GM23338 (cell line): Measurements from ENCODE around the gene GMPR. TPM values are rescaled to one million over a fixed set of nuclear protein-coding genes. Genes with fewer than 3 reads are reported as not detected.

ENCODE experiments used
- ATAC-seq: fragments of 200-7000 bp; cut with Tn5 transposase; 3 replicates; pipeline ENCODE4 v1.9.1; 2020
- DNase-seq: peaks from one replicate; pipeline ENCODE4 v3.0.0-alpha.2; 2015; ENCODE audit warnings: low spot score
- H2AFZ ChIP-seq: fragments of 200-600 bp; sonication (generic); 2 replicates; pipeline ENCODE4 v1.8.0; 2016; ENCODE audit warnings: antibody characterized with exemption, mild to moderate bottlenecking, moderate library complexity
- H3F3A ChIP-seq: fragments of 200-600 bp; sonication (generic); replicated peaks from 2 replicates; pipeline ENCODE4 v1.8.0; 2017; ENCODE audit warnings: antibody characterized with exemption, mixed run types, low read depth
- H3K27ac ChIP-seq: fragments of 200-600 bp; sonication (generic); 2 replicates; pipeline ENCODE4 v1.6.1; 2016; ENCODE audit warnings: low read depth
- H3K27me3 ChIP-seq: fragments of 200-600 bp; sonication (generic); 2 replicates; pipeline ENCODE4 v1.8.0; 2016; ENCODE audit warnings: mild to moderate bottlenecking, mixed run types, moderate library complexity; ENCODE audit not compliant: insufficient read depth
- H3K36me3 ChIP-seq: fragments of 200-600 bp; sonication (generic); 2 replicates; pipeline ENCODE4 v1.8.0; 2016; ENCODE audit warnings: mild to moderate bottlenecking; ENCODE audit not compliant: insufficient read depth
- H3K4me1 ChIP-seq: fragments of 200-600 bp; sonication (generic); 2 replicates; pipeline ENCODE4 v1.8.0; 2016; ENCODE audit warnings: mild to moderate bottlenecking, moderate library complexity; ENCODE audit not compliant: insufficient read depth
- H3K4me2 ChIP-seq: fragments of 200-600 bp; sonication (generic); 2 replicates; pipeline ENCODE4 v1.7.1; 2017; ENCODE audit warnings: mixed run types
- H3K4me3 ChIP-seq: fragments of 200-600 bp; sonication (generic); 2 replicates; pipeline ENCODE4 v1.6.1; 2016; ENCODE audit warnings: mixed run types
- H3K79me2 ChIP-seq: fragments of 200-600 bp; sonication (generic); replicated peaks from 2 replicates; pipeline ENCODE4 v1.8.0; 2017; ENCODE audit warnings: mild to moderate bottlenecking; ENCODE audit not compliant: insufficient read depth
- H3K9me2 ChIP-seq: fragments of 200-600 bp; sonication (generic); 2 replicates; pipeline ENCODE4 v1.8.0; 2017; ENCODE audit not compliant: insufficient read depth
- H4K20me1 ChIP-seq: fragments of 200-600 bp; sonication (generic); replicated peaks from 2 replicates; pipeline ENCODE4 v1.8.0; 2017; ENCODE audit warnings: mild to moderate bottlenecking; ENCODE audit not compliant: insufficient read depth
- H3K27ac Mint-ChIP-seq: 2 replicates; pipeline ENCODE4 v1.8.0; 2020; ENCODE audit warnings: inconsistent platforms, mild to moderate bottlenecking, moderate library complexity, mixed read lengths
- H3K27me3 Mint-ChIP-seq: 3 replicates; pipeline ENCODE4 v1.8.0; 2022; ENCODE audit warnings: low read depth, mild to moderate bottlenecking, moderate library complexity, mixed read lengths, inconsistent platforms; ENCODE audit not compliant: insufficient read depth, poor library complexity
- H3K36me3 Mint-ChIP-seq: 3 replicates; pipeline ENCODE4 v1.8.0; 2021; ENCODE audit warnings: low read depth, mild to moderate bottlenecking, inconsistent platforms, moderate library complexity, mixed read lengths
- H3K4me1 Mint-ChIP-seq: 3 replicates; pipeline ENCODE4 v1.8.0; 2020; ENCODE audit warnings: mild to moderate bottlenecking, inconsistent platforms, mixed read lengths
- H3K4me3 Mint-ChIP-seq: 3 replicates; pipeline ENCODE4 v1.8.0; 2021; ENCODE audit warnings: moderate library complexity, mild to moderate bottlenecking, inconsistent platforms, mixed read lengths
- H3K9me3 Mint-ChIP-seq: 3 replicates; pipeline ENCODE4 v1.8.0; 2020; ENCODE audit warnings: moderate library complexity, mild to moderate bottlenecking, inconsistent platforms, mixed read lengths
- ZNF331 ChIP-seq: fragments of 250-450 bp; sonication (Bioruptor Pico); IDR thresholded peaks from 2 replicates; pipeline ENCODE4 v1.5.0; 2020; ENCODE audit warnings: low read depth, mild to moderate bottlenecking, moderate library complexity
- ZNF462 ChIP-seq: fragments of 250-450 bp; sonication (Bioruptor Pico); IDR thresholded peaks from 2 replicates; pipeline ENCODE4 v1.5.0; 2020; ENCODE audit warnings: mild to moderate bottlenecking, moderate library complexity
- polyA plus RNA-seq: library from polyadenylated mRNA; unstranded; fragments of >200 nt; fragmentation: Nextera tagmentation; extraction: Ambion mirVana; gene quantifications from 2 replicates; pipeline ENCODE4 v1.2.1, GENCODE V29; 2016
- total RNA-seq: library from RNA; depleted of rRNA; stranded (reverse); fragments of >200 nt; shearing (Covaris generic); gene quantifications from 2 replicates; pipeline ENCODE4 v1.2.3, GENCODE V29; 2014

Gene GMPR
- total and polyA plus RNA-seq, 2 experiments from 2014 or later: 0.23 to 0.35 TPM

- H2AFZ ChIP-seq: peak overlapping the region; percentile 88
- H3K4me2 ChIP-seq: peak overlapping the region; percentile 45
- no peaks in the 10 kb centered on the region for H3K9me3 Mint-ChIP-seq
Observed at GRCh38 chr6:16302721-16303552, 64.5 kb downstream of the GMPR start.

More at GRCh38 chr6:16302721-16303552, 64.5 kb downstream of the GMPR start:
- H3K4me3 ChIP-seq: no peak overlapping the region
- H4K20me1 ChIP-seq: no peaks in the 10 kb centered on the region
- H3K9me2 ChIP-seq: no peaks in the 10 kb centered on the region
- H3K79me2 ChIP-seq: no peaks in the 10 kb centered on the region
- peaks cover 33% of the 10 kb centered on the region for H3K4me1 ChIP-seq
- H3K36me3 ChIP-seq: no peaks in the 10 kb centered on the region
- H3K27ac ChIP-seq: no peak overlapping the region
- no peaks in the 10 kb centered on the region for H3F3A ChIP-seq
- no peak for TF ChIP-seq ZNF331 (CRISPR knock-in tag)
- TF ChIP-seq ZNF462 (CRISPR knock-in tag): no peak
- peaks cover 23% of the 10 kb centered on the region for H3K27me3 Mint-ChIP-seq
- no peaks in the 10 kb centered on the region for H3K36me3 Mint-ChIP-seq
- DNase-seq (peak; percentile 48), ATAC-seq (peak; percentile 83)
- peaks cover 49% of the 10 kb centered on the region for H3K4me1 Mint-ChIP-seq
- H3K27ac Mint-ChIP-seq: no peak overlapping the region
- H3K4me3 Mint-ChIP-seq: peak overlapping the region; percentile 53
- no peaks in the 10 kb centered on the region for H3K27me3 ChIP-seq
